Endodermal cell (in vitro differentiated cells): ENCODE measurements around the gene HECW1. TPM values are rescaled to one million over a fixed set of nuclear protein-coding genes. Genes with fewer than 3 reads are reported as not detected.

Experiments
- DNase-seq: peaks from one replicate; pipeline ENCODE4 v3.0.0-alpha.2; 2017
- H3K27ac ChIP-seq: 2 replicates; pipeline ENCODE4 v1.5.1; 2013; ENCODE audit warnings: mild to moderate bottlenecking, low read depth, low read length, moderate library complexity
- H3K27me3 ChIP-seq: 2 replicates; pipeline ENCODE4 v1.6.1; 2013; ENCODE audit warnings: mild to moderate bottlenecking, low read length, moderate library complexity; ENCODE audit not compliant: insufficient read depth, control insufficient read depth, poor library complexity, severe bottlenecking
- H3K36me3 ChIP-seq: 2 replicates; pipeline ENCODE4 v1.7.0; 2013; ENCODE audit warnings: mild to moderate bottlenecking, low read length, moderate library complexity; ENCODE audit not compliant: control insufficient read depth, insufficient read depth
- H3K4me1 ChIP-seq: one replicate; pipeline ENCODE4 v1.7.0; 2013; ENCODE audit warnings: low read length; ENCODE audit not compliant: control insufficient read depth, insufficient read depth
- H3K4me3 ChIP-seq: 2 replicates; pipeline ENCODE4 v1.5.1; 2013; ENCODE audit warnings: mild to moderate bottlenecking, low read length, moderate library complexity
- H3K9ac ChIP-seq: 2 replicates; pipeline ENCODE4 v1.6.1; 2013; ENCODE audit warnings: mild to moderate bottlenecking, low read length, moderate library complexity; ENCODE audit not compliant: poor library complexity, severe bottlenecking; ENCODE audit errors: extremely low read depth
- H3K9me3 ChIP-seq: 2 replicates; pipeline ENCODE4 v1.6.1; 2013; ENCODE audit warnings: mild to moderate bottlenecking, low read length, moderate library complexity; ENCODE audit not compliant: control insufficient read depth
- H3K27ac Mint-ChIP-seq: 2 replicates; pipeline ENCODE4 v1.8.0; 2020; ENCODE audit warnings: mixed read lengths
- H3K27me3 Mint-ChIP-seq: 2 replicates; pipeline ENCODE4 v1.8.0; 2021; ENCODE audit warnings: mild to moderate bottlenecking, mixed read lengths; ENCODE audit not compliant: insufficient read depth
- H3K36me3 Mint-ChIP-seq: 2 replicates; pipeline ENCODE4 v1.8.0; 2020; ENCODE audit warnings: low read depth, mixed read lengths
- H3K4me1 Mint-ChIP-seq: 2 replicates; pipeline ENCODE4 v1.8.0; 2020; ENCODE audit warnings: mixed read lengths
- H3K4me3 Mint-ChIP-seq: 2 replicates; pipeline ENCODE4 v1.8.0; 2020; ENCODE audit warnings: mild to moderate bottlenecking, moderate library complexity, mixed read lengths
- H3K9me3 Mint-ChIP-seq: 2 replicates; pipeline ENCODE4 v1.8.0; 2020; ENCODE audit warnings: mild to moderate bottlenecking, mixed read lengths
- WGBS, 2 experiments: methylation state at CpG; one replicate each; pipeline versions ENCODE4 v1.1.5 to v1.1.7; 2013; ENCODE audit warnings: missing lambda C conversion rate in 2 of 2, mixed read lengths in 1 of 2; ENCODE audit not compliant: insufficient coverage in 1 of 2, insufficient read length in 1 of 2; 5-methylcytosine and 5-hydroxymethylcytosine counted together
- total RNA-seq, 2 donors: library from RNA; stranded (reverse); fragmentation: NEBNext Ultra II Directional in 1 of 2; extraction: Animal tissue kit (Norgen Biotek cat#: 25700) in 1 of 2; gene quantifications; 2 replicates in 1 of 2; 3 replicates in 1 of 2; pipeline ENCODE4 v1.2.1, GENCODE V29; 2021
- TF ChIP-seq, protein P1 (sequence below): fragments of 200-600 bp; sonication (generic); conservative IDR thresholded peaks from 2 replicates; pipeline ENCODE4 v1.5.0; 2021; ENCODE audit warnings: antibody characterized with exemption, mild to moderate bottlenecking

The HECW1 gene
- total RNA-seq, 2 donors from 2014 or later: 4.6 to 12.0 TPM

DNA sequence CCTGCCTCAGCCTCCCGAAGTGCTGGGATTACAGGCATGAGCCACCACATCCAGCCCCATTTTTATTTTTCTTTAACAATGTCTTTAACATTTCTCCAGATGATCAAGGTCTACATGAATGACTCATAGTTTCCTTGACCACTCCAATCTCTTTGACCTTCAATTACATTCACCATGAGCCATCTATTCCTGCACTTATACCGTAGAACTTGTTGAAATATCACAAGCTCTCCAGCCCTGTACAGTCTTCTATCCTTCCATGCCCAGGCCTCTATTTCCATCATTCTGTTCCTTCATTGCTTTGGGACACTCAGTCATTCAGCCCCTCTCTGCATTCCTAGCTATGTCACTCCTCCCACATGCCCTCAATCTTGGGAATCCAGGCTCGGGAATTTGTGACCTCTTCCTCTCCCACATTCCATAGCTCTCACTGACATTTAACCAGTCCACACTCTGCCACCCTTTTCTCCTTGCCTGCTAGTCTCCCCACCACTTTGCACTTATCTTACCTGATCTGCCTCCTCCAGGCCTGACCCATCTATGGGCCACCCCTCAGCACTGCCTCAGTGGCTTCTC is 318.7 kb downstream of the HECW1 start:
- DNase-seq: no peak
- no peaks in the 10 kb centered on the region for H3K36me3 Mint-ChIP-seq

DNA sequence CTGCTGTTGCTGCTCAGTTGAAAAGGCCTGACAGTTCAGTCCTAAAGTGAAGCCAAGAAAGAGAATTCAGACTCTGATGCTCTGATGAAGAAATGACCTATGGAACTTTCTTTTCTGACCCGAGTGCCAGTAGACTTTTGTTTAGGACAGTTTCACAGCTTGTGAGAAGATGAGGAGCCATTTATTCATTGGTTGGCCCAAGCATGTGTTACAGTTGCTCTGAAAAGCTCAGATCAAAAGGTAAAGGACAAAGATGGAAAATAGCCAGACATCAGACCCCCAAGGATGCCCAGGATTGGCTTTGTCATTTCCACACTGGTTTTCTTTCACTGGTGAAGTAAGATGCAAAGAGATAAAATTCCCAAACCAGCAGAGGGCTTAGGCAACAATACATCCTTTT is 321.2 kb downstream of the HECW1 start:
- H3K36me3 Mint-ChIP-seq: no peaks in the 10 kb centered on the region
- no peak overlapping the region for H3K4me3 ChIP-seq
- no peaks in the 10 kb centered on the region for H3K27me3 ChIP-seq
- no peaks in the 10 kb centered on the region for H3K27me3 Mint-ChIP-seq
- 83 to 94% methylated on average over 1 of the region's 1 CpG for WGBS, 2 experiments
- no peaks in the 10 kb centered on the region for H3K36me3 ChIP-seq
- no peak overlapping the region for H3K27ac ChIP-seq
- no peak overlapping the region for H3K4me3 Mint-ChIP-seq
- no peaks in the 10 kb centered on the region for H3K9me3 Mint-ChIP-seq
- TF ChIP-seq, protein P1, sequence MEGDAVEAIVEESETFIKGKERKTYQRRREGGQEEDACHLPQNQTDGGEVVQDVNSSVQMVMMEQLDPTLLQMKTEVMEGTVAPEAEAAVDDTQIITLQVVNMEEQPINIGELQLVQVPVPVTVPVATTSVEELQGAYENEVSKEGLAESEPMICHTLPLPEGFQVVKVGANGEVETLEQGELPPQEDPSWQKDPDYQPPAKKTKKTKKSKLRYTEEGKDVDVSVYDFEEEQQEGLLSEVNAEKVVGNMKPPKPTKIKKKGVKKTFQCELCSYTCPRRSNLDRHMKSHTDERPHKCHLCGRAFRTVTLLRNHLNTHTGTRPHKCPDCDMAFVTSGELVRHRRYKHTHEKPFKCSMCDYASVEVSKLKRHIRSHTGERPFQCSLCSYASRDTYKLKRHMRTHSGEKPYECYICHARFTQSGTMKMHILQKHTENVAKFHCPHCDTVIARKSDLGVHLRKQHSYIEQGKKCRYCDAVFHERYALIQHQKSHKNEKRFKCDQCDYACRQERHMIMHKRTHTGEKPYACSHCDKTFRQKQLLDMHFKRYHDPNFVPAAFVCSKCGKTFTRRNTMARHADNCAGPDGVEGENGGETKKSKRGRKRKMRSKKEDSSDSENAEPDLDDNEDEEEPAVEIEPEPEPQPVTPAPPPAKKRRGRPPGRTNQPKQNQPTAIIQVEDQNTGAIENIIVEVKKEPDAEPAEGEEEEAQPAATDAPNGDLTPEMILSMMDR: no peak
- H3K9ac ChIP-seq: no peak overlapping the region
- DNase-seq: no peak
- no peaks in the 10 kb centered on the region for H3K9me3 ChIP-seq
- H3K27ac Mint-ChIP-seq: no peak overlapping the region
- peaks cover 6% of the 10 kb centered on the region for H3K4me1 ChIP-seq
- peaks cover 21% of the 10 kb centered on the region for H3K4me1 Mint-ChIP-seq

More for the DNA sequence above, 318.7 kb downstream of the HECW1 start:
- H3K27ac Mint-ChIP-seq: peak overlapping the region; percentile 49
- Histone ChIP-seq H3K27ac (no peak overlapping the region), H3K9ac (no peak overlapping the region), H3K4me3 (no peak overlapping the region), H3K27me3 (no peaks in the 10 kb centered on the region), H3K36me3 (no peaks in the 10 kb centered on the region), H3K4me1 (no peaks in the 10 kb centered on the region), H3K9me3 (no peaks in the 10 kb centered on the region)
- H3K27me3 Mint-ChIP-seq: no peaks in the 10 kb centered on the region
- TF ChIP-seq, protein P1: no peak
- H3K4me3 Mint-ChIP-seq: no peak overlapping the region
- H3K9me3 Mint-ChIP-seq: no peaks in the 10 kb centered on the region
- H3K4me1 Mint-ChIP-seq: peaks cover 5% of the 10 kb centered on the region
- 84 to 91% methylated on average over 3 of the region's 3 CpGs for WGBS, 2 experiments

DNA sequence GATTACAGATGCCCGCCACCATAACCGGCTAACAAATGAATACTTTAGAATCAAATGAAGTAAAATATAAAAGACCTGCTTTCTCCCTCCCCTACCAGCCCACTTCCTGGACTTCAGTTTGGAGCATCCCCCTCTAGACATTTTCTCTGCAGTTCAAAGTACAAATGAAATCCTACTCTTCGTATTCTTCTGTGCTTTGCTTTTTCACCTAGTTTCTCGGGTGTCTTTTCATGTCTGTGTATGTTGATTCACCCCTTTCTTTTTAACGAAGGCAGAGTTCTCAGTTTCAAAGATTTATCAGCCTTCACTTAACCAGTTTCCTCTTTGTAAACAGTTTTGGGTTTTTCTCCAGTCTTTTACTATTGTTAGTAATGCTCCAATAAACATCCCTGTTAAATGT is 324.6 kb downstream of the HECW1 start:
- Mint-ChIP-seq H3K36me3 (no peaks in the 10 kb centered on the region), H3K27ac (peak overlapping the region; percentile 45), H3K9me3 (no peaks in the 10 kb centered on the region), H3K4me3 (no peak overlapping the region), H3K27me3 (no peaks in the 10 kb centered on the region), H3K4me1 (peaks cover 34% of the 10 kb centered on the region)
- WGBS, 2 experiments: 71 to 72% methylated on average over 4 to 5 of the region's 5 CpGs
- no peaks in the 10 kb centered on the region for H3K36me3 ChIP-seq
- no peak overlapping the region for H3K9ac ChIP-seq
- H3K4me1 ChIP-seq: peaks cover 6% of the 10 kb centered on the region
- H3K4me3 ChIP-seq: no peak overlapping the region
- no peak for DNase-seq
- H3K9me3 ChIP-seq: no peaks in the 10 kb centered on the region
- H3K27me3 ChIP-seq: no peaks in the 10 kb centered on the region
- H3K27ac ChIP-seq: no peak overlapping the region
- TF ChIP-seq, protein P1: no peak
